MM.1S (cell line): Measurements from ENCODE around the gene SLC47A1.

Experiments used
- DNase-seq: peaks from one replicate; pipeline ENCODE4 v3.0.0-alpha.2; 2015
- H2AFZ ChIP-seq: fragments of 300-600 bp; sonication (generic); 2 replicates; pipeline ENCODE4 v1.6.0; 2016; ENCODE audit warnings: antibody characterized with exemption, low read length
- H3F3A ChIP-seq: fragments of 300-600 bp; sonication (generic); 2 replicates; pipeline ENCODE4 v1.6.1; 2016; ENCODE audit warnings: mild to moderate bottlenecking, antibody characterized with exemption, low read length, moderate library complexity, mixed read lengths; ENCODE audit not compliant: insufficient read depth
- H3K27ac ChIP-seq: fragments of 300-600 bp; sonication (generic); 2 replicates; pipeline ENCODE4 v1.5.1; 2016; ENCODE audit warnings: mild to moderate bottlenecking, low read length
- H3K27me3 ChIP-seq: fragments of 300-600 bp; sonication (generic); replicated peaks from 2 replicates; pipeline ENCODE4 v1.6.0; 2016; ENCODE audit warnings: low read length; ENCODE audit not compliant: insufficient read depth
- H3K36me3 ChIP-seq: fragments of 300-600 bp; sonication (generic); replicated peaks from 2 replicates; pipeline ENCODE4 v1.6.1; 2016; ENCODE audit warnings: mild to moderate bottlenecking, low read length, mixed read lengths; ENCODE audit not compliant: insufficient read depth
- H3K4me1 ChIP-seq: fragments of 300-600 bp; sonication (generic); 2 replicates; pipeline ENCODE4 v1.6.1; 2016; ENCODE audit warnings: low read length, mixed read lengths
- H3K4me2 ChIP-seq: fragments of 300-600 bp; sonication (generic); 2 replicates; pipeline ENCODE4 v1.6.0; 2016; ENCODE audit warnings: low read depth, low read length
- H3K4me3 ChIP-seq: fragments of 300-600 bp; sonication (generic); 2 replicates; pipeline ENCODE4 v1.5.1; 2016; ENCODE audit warnings: low read length, mixed read lengths
- H3K79me2 ChIP-seq: fragments of 300-600 bp; sonication (generic); 2 replicates; pipeline ENCODE4 v1.6.1; 2016; ENCODE audit warnings: mixed run types, low read length, mixed read lengths
- H3K9ac ChIP-seq: fragments of 300-600 bp; sonication (generic); 2 replicates; pipeline ENCODE4 v1.6.1; 2016; ENCODE audit warnings: low read length, mixed read lengths
- H3K9me2 ChIP-seq: fragments of 300-600 bp; sonication (generic); replicated peaks from 2 replicates; pipeline ENCODE4 v1.6.1; 2016; ENCODE audit warnings: mild to moderate bottlenecking, low read length, mixed read lengths; ENCODE audit not compliant: insufficient read depth
- H3K9me3 ChIP-seq: fragments of 300-600 bp; sonication (generic); replicated peaks from 2 replicates; pipeline ENCODE4 v1.6.1; 2016; ENCODE audit warnings: mild to moderate bottlenecking, low read length, mixed read lengths; ENCODE audit not compliant: insufficient read depth
- H4K20me1 ChIP-seq: fragments of 300-600 bp; sonication (generic); 2 replicates; pipeline ENCODE4 v1.6.1; 2016; ENCODE audit warnings: mild to moderate bottlenecking, low read length, moderate library complexity, mixed read lengths; ENCODE audit not compliant: insufficient read depth
- EZH2 ChIP-seq: fragments of 300-600 bp; sonication (generic); optimal IDR thresholded peaks from 2 replicates; pipeline ENCODE3; 2017; ENCODE audit warnings: low read depth, mild to moderate bottlenecking, antibody characterized with exemption, low read length, mixed read lengths
- EZH2phosphoT487 ChIP-seq: fragments of 300-600 bp; sonication (generic); IDR thresholded peaks from 2 replicates; pipeline ENCODE4 v1.6.1; 2018; ENCODE audit warnings: antibody characterized with exemption, low read length
- TF ChIP-seq, protein P1 (sequence below): fragments of 300-600 bp; sonication (generic); IDR thresholded peaks from 2 replicates; pipeline ENCODE4 v1.5.1; 2016; ENCODE audit warnings: antibody characterized with exemption, low read length, mixed read lengths

Gene SLC47A1

DNA sequence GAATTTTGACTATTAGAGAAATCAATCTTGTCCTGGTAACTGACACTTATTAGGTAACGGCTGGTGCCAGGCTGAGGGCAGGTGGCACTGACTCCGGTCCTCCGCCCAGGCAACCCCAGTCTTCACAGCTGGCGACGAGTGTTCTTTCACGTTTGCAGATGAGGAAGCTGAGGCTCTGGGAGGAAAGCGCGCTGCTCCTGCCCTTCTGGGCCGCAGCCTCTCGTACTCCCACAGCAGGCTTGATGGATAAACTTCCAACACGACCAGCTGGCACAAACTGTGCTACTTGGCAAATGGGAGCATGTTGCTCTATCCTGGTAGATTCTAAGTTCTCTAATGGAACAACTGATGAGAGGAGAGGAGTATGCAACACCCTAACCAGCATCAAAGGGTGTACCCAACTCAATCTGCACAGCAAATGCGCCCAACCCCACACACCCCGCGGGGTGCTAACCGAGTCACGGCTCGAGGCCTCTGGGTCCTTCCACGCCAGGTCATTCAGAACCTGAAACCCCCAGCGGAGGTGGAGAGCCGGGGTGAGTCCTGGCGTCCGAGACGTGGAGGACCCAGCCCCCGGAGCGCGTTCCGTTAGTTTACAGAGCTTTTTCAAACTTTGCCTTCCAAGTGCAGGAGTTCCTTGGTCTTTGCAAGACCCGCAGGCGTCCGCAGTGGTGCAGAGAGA lies 477 bp upstream of the SLC47A1 start:
- H3K9me2 ChIP-seq: no peaks in the 10 kb centered on the region
- H4K20me1 ChIP-seq: no peaks in the 10 kb centered on the region
- no peaks in the 10 kb centered on the region for H3K36me3 ChIP-seq
- no peak for DNase-seq
- H2AFZ ChIP-seq: no peak overlapping the region
- H3K4me3 ChIP-seq: no peak overlapping the region
- H3K4me2 ChIP-seq: no peak overlapping the region
- H3K27me3 ChIP-seq: no peaks in the 10 kb centered on the region
- no peak overlapping the region for H3K9ac ChIP-seq
- H3K27ac ChIP-seq: no peak overlapping the region
- H3K4me1 ChIP-seq: peaks cover 16% of the 10 kb centered on the region
- no peaks in the 10 kb centered on the region for H3K9me3 ChIP-seq
- 0 out of 2 replicates have a peak, but pooled peaks cover under 1% of the 10 kb centered on the region for H3F3A ChIP-seq
- TF ChIP-seq EZH2 (no peak), EZH2phosphoT487 (no peak)
- TF ChIP-seq, protein P1, sequence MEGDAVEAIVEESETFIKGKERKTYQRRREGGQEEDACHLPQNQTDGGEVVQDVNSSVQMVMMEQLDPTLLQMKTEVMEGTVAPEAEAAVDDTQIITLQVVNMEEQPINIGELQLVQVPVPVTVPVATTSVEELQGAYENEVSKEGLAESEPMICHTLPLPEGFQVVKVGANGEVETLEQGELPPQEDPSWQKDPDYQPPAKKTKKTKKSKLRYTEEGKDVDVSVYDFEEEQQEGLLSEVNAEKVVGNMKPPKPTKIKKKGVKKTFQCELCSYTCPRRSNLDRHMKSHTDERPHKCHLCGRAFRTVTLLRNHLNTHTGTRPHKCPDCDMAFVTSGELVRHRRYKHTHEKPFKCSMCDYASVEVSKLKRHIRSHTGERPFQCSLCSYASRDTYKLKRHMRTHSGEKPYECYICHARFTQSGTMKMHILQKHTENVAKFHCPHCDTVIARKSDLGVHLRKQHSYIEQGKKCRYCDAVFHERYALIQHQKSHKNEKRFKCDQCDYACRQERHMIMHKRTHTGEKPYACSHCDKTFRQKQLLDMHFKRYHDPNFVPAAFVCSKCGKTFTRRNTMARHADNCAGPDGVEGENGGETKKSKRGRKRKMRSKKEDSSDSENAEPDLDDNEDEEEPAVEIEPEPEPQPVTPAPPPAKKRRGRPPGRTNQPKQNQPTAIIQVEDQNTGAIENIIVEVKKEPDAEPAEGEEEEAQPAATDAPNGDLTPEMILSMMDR: no peak
- H3K79me2 ChIP-seq: no peaks in the 10 kb centered on the region

DNA sequence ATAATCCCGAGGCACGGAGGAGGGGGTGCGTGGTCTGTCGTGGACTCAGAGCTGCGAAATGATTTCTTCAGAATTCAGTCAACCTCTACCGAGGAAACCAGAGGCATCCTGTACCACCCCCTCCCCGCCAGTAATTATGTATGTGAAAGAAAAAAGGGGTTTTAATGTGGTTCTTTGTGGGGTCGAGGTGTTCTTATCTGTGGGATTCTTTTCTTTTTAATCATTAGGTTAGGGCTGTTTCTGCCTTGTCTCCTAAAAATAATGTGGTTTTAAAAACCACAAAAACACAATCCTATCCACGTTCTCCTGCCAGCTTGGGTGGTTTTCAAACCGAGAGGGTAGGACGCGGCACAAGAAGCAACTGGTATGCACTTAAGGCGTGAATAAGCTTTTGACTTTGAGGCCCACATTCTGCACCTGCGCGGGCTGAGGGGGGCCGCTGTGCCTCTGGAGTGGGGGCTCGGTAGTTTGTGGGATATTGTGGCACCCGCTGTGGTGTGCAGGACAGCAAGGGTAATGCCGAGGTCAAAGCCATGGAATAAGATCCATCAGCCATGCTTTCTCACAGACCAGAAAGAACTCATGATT lies 1.0 kb downstream of the SLC47A1 start:
- Histone ChIP-seq H2AFZ (no peak overlapping the region), H3K9me3 (no peaks in the 10 kb centered on the region), H4K20me1 (no peaks in the 10 kb centered on the region), H3K4me1 (peaks cover 24% of the 10 kb centered on the region), H3K4me3 (peak overlapping the region; percentile 42), H3K27me3 (no peaks in the 10 kb centered on the region), H3K9me2 (no peaks in the 10 kb centered on the region), H3K79me2 (no peaks in the 10 kb centered on the region), H3K4me2 (no peak overlapping the region; the same call in 1 of the 2 replicates), H3K27ac (no peak overlapping the region), H3K9ac (no peak overlapping the region), H3K36me3 (no peaks in the 10 kb centered on the region), H3F3A (0 out of 2 replicates have a peak, but pooled peaks cover 5% of the 10 kb centered on the region)
- no peak for TF ChIP-seq EZH2
- TF ChIP-seq, protein P1: no peak
- TF ChIP-seq EZH2phosphoT487: no peak
- no peak for DNase-seq

DNA sequence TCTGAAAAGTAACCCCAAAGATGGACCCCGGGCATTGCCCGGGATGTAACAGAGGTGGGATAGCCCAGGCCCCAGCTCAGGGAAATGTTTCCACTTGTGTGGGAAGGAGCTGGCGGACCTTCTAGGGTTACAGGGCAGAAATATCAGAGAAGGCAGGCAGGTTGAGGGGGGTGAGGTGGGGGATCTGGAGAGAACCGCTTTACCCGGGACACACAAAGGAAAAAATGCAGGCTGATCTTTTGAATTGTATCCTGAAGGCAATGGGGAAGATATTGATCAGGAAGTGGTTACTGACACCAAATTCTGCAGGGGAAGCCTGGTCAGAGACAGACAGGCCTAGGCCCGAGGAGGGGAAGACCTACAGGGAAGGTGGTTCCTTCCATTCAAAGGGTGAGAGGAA lies 3.5 kb downstream of the SLC47A1 start:
- Histone ChIP-seq H3K9ac (no peak overlapping the region), H3F3A (0 out of 2 replicates have a peak, but pooled peaks cover 5% of the 10 kb centered on the region), H3K4me2 (no peak overlapping the region), H3K79me2 (no peaks in the 10 kb centered on the region), H3K9me2 (no peaks in the 10 kb centered on the region), H4K20me1 (no peaks in the 10 kb centered on the region), H3K27ac (no peak overlapping the region), H3K9me3 (no peaks in the 10 kb centered on the region), H3K27me3 (no peaks in the 10 kb centered on the region), H2AFZ (no peak overlapping the region), H3K36me3 (no peaks in the 10 kb centered on the region), H3K4me3 (no peak overlapping the region), H3K4me1 (peaks cover 24% of the 10 kb centered on the region)
- no peak for DNase-seq
- TF ChIP-seq, protein P1: no peak
- TF ChIP-seq EZH2 (no peak), EZH2phosphoT487 (no peak)
